Psoas muscle (tissue), 8 donors: ENCODE results near the gene ZMAT3. TPM values are rescaled to one million over a fixed set of nuclear protein-coding genes. Genes with fewer than 3 reads are reported as not detected.
"Not testable (repeated sequence)": the region's sequence is repeated elsewhere in the genome, so short reads cannot be mapped to it uniquely, and the experiment has no call there.

ENCODE experiments used
- ATAC-seq, 4 donors: fragments of 200-7000 bp; cut with Tn5 transposase; one replicate each; pipeline ENCODE4 v1.9.1; 2020; ENCODE audit warnings: moderate library complexity in 3 of 4, mild to moderate bottlenecking in 2 of 4
- DNase-seq, 2 donors: peaks; one replicate each; pipeline ENCODE4 v3.0.0-alpha.2; 2020
- H3K27ac ChIP-seq: fragments of 200-600 bp; one replicate; pipeline ENCODE4 v1.8.0; 2022
- H3K27me3 ChIP-seq, 3 donors: fragments of 200-600 bp in 1 of 3; one replicate each; pipeline versions ENCODE4 v1.6.1 to v1.8.0; 2013 to 2022; ENCODE audit warnings: low read length in 2 of 3, mild to moderate bottlenecking in 2 of 3, moderate library complexity in 1 of 3; ENCODE audit not compliant: insufficient read depth in 3 of 3
- H3K36me3 ChIP-seq, 2 donors: fragments of 200-600 bp in 1 of 2; one replicate each; pipeline versions ENCODE4 v1.6.1 to v1.8.0; 2013 to 2022; ENCODE audit warnings: low read depth in 1 of 2, mild to moderate bottlenecking in 1 of 2, moderate library complexity in 1 of 2; ENCODE audit not compliant: insufficient read depth in 1 of 2
- H3K4me1 ChIP-seq: fragments of 200-600 bp; one replicate; pipeline ENCODE4 v1.8.0; 2022
- H3K4me3 ChIP-seq: fragments of 200-600 bp; one replicate; pipeline ENCODE4 v1.8.0; 2022; ENCODE audit warnings: mild to moderate bottlenecking
- H3K9me3 ChIP-seq: fragments of 200-600 bp; one replicate; pipeline ENCODE4 v1.8.0; 2022
- WGBS, 3 donors: extraction: QIAGEN DNeasy Blood & Tissue Kit; methylation state at CpG; one replicate each; pipeline versions ENCODE4 v1.1.6 to v1.1.7; 2013; 5-methylcytosine and 5-hydroxymethylcytosine counted together
- intact Hi-C, 2 donors: fragments of 100-400 bp; cut with DNase I; formaldehyde crosslinking; loops; one replicate each; pipeline versions ENCODE4 v1.11.0 to v1.14.2; 2022
- long read RNA-seq, 2 donors: library from polyadenylated mRNA; unstranded; transcript quantifications; one replicate each; pipeline ENCODE4 v2.0.0, GENCODE V29; 2021
- polyA plus RNA-seq, 3 donors: library from polyadenylated mRNA; stranded (reverse); fragments of 200-250 nt; gene quantifications; one replicate each; pipeline ENCODE4 v1.2.3, GENCODE V29; 2013
- total RNA-seq, 4 donors: library from RNA; stranded (reverse); fragmentation: NEBNext Ultra II Directional in 2 of 4; extraction: Animal tissue kit (Norgen Biotek cat#: 25700) in 2 of 4; gene quantifications; one replicate each; pipeline versions ENCODE4 v1.2.1 to v1.2.4, GENCODE V29; 2021 to 2023
- TF ChIP-seq, protein P1 (sequence below): fragments of 200-600 bp; IDR thresholded peaks from one replicate; pipeline ENCODE4 v1.8.0; 2022; ENCODE audit warnings: antibody characterized with exemption
- donor health status: healthy with polysubstance abuse.
- donor health status: DM: no; HTN: no; CAD: no; lungs with moderate emphysema.
- donor health status: Bipolar disorder and iron deficiency.
- donor health status: healthy.
- donor health status: DM: yes; HTN: yes; CAD: no.
- donor health status: DM: no; HTN: no; CAD: no.
- donor health status: DM: no; HTN: no; CAD: no.
- donor health status: DM: yes; HTN: yes; CAD: no.

ZMAT3 gene, protein sequence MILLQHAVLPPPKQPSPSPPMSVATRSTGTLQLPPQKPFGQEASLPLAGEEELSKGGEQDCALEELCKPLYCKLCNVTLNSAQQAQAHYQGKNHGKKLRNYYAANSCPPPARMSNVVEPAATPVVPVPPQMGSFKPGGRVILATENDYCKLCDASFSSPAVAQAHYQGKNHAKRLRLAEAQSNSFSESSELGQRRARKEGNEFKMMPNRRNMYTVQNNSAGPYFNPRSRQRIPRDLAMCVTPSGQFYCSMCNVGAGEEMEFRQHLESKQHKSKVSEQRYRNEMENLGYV
- total RNA-seq (10 to 100 TPM in 2 of 4 donors, 1 to 10 TPM in 2; 6.7 to 12.7 (median 9.1) TPM), polyA plus RNA-seq (1 to 10 TPM; 2.0 to 4.7 (median 3.1) TPM)
- long read RNA-seq, donor 1, partial matches to known transcripts, result 0 of 4 reads
- long read RNA-seq, donor 1, other reads (novel, unspliced or antisense), result 4 of 4 reads
- long read RNA-seq, donor 2, full-length matches to known transcripts, result 3 of 11 reads
- long read RNA-seq, donor 2, partial matches to known transcripts, result 3 of 11 reads
- long read RNA-seq, donor 2, other reads (novel, unspliced or antisense), result 5 of 11 reads

- H3K4me3 ChIP-seq, result peak within 1 kb of the TSS; percentile 90
- intact Hi-C loops, result loop anchor here in 1 of 2 donors (5.0 kb wide), 1 partner anchor 76 kb away; the partner anchor contains the start of gene PIK3CA
- H3K36me3 ChIP-seq, result peaks cover 0 to 9% of the 10 kb centered on the region in 2 donors
- DNase-seq (peak; percentile 88 to 94), ATAC-seq (peak; percentile 97 to 99 (median 99))
- H3K4me1 ChIP-seq, result no peaks in the 10 kb centered on the region
- peak within 1 kb of the TSS; percentile 92 for H3K27ac ChIP-seq
- TF ChIP-seq, protein P1, sequence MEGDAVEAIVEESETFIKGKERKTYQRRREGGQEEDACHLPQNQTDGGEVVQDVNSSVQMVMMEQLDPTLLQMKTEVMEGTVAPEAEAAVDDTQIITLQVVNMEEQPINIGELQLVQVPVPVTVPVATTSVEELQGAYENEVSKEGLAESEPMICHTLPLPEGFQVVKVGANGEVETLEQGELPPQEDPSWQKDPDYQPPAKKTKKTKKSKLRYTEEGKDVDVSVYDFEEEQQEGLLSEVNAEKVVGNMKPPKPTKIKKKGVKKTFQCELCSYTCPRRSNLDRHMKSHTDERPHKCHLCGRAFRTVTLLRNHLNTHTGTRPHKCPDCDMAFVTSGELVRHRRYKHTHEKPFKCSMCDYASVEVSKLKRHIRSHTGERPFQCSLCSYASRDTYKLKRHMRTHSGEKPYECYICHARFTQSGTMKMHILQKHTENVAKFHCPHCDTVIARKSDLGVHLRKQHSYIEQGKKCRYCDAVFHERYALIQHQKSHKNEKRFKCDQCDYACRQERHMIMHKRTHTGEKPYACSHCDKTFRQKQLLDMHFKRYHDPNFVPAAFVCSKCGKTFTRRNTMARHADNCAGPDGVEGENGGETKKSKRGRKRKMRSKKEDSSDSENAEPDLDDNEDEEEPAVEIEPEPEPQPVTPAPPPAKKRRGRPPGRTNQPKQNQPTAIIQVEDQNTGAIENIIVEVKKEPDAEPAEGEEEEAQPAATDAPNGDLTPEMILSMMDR, result no peak
- H3K27me3 ChIP-seq, result no peaks in the 10 kb centered on the region
- H3K9me3 ChIP-seq, result no peaks in the 10 kb centered on the region
- WGBS, 3 donors, result 0 to 1% (median 1%) methylated on average over 68 to 80 of the region's 80 CpGs
Measured at GRCh38 chr3:179071323-179072099, at the start of gene ZMAT3. Gene ZMAT3 (minus strand): TSS chr3:179071809. CDS start chr3:179067752, 4,057 bp downstream.

GRCh38 chr3:179116816-179117215, 45.2 kb upstream of the ZMAT3 start:
- Histone ChIP-seq H3K27ac (no peak overlapping the region), H3K4me1 (no peaks in the 10 kb centered on the region), H3K36me3 (no peaks in the 10 kb centered on the region), H3K27me3 (no peaks in the 10 kb centered on the region), H3K4me3 (no peak overlapping the region), H3K9me3 (no peaks in the 10 kb centered on the region)
- no peak for DNase-seq
- 60 to 67% (median 67%) methylated on average over 2 of the region's 2 CpGs for WGBS, 3 donors
- intact Hi-C loops, result no loop called here
- TF ChIP-seq, protein P1, result no peak
- no peak for ATAC-seq

DNA sequence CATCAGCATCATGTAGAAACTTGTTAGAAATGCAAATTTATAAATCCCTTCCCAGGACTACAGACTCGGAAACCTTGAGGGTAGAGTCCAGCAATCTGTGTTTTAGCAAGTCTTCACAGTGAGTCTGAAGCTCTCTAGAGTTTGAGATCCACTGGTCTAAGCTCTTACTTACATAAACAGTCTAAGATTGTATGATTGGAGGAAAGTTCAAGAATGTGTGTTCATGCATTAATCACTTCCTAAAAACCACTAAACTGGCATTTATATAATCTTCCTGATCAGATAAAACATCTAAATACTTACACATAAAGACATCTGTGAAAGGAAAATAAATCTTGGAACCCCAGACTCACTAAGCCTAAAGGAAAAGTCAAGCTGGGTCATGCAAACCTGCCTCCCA, 43.8 kb upstream of the ZMAT3 start:
- WGBS, 3 donors, result 69 to 75% (median 71%) methylated on average over 1 of the region's 1 CpG
- H3K4me3 ChIP-seq, H3K27ac ChIP-seq, DNase-seq, H3K27me3 ChIP-seq, H3K36me3 ChIP-seq, H3K9me3 ChIP-seq, intact Hi-C loops, H3K4me1 ChIP-seq, ATAC-seq: not testable (repeated sequence)

DNA sequence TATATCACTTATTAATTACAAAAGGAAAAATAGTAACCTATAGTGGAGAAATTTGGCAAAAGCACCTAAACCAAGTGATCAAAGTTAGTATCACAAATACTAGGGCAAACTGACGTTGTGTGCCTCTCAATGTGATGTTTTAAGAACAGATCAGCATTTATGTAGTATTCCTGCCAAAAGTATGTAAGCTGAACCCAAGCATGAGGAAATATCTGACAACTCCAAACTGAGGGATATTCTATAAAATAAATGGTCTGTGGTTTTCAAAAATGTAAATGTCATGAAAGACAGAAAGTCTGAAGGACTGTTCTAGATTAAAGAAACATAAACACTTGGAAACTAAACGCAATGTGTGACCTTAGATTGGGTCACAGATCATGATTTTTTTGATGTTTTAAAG, 42.3 kb upstream of the ZMAT3 start:
- intact Hi-C loops, result no loop called here
- TF ChIP-seq, protein P1, result no peak
- WGBS, 3 donors, result 57 to 60% (median 59%) methylated on average over 2 of the region's 2 CpGs

GRCh38 chr3:179108086-179108485, 36.5 kb upstream of the ZMAT3 start:
- Histone ChIP-seq H3K9me3 (no peaks in the 10 kb centered on the region), H3K36me3 (no peaks in the 10 kb centered on the region), H3K4me3 (no peak overlapping the region), H3K27me3 (no peaks in the 10 kb centered on the region), H3K27ac (no peak overlapping the region), H3K4me1 (no peaks in the 10 kb centered on the region)
- WGBS, 3 donors, result 55 to 86% (median 57%) methylated on average over 1 of the region's 1 CpG
- ATAC-seq (no peak), DNase-seq (no peak)
- TF ChIP-seq, protein P1, result no peak
- intact Hi-C loops, result no loop called here

More for the DNA sequence above, 42.3 kb upstream of the ZMAT3 start:
- Histone ChIP-seq H3K4me1 (no peaks in the 10 kb centered on the region), H3K27ac (no peak overlapping the region), H3K36me3 (no peaks in the 10 kb centered on the region), H3K9me3 (no peaks in the 10 kb centered on the region), H3K27me3 (no peaks in the 10 kb centered on the region), H3K4me3 (no peak overlapping the region)
- DNase-seq (no peak), ATAC-seq (no peak)
